HEK293T (cell line): ENCODE results near the gene CFD.

Experiments used
- ARNT ChIP-seq: fragments of 450-650 bp; IDR thresholded peaks from 2 replicates; pipeline ENCODE4 v1.6.1; 2017; ENCODE audit warnings: mild to moderate bottlenecking
- BHLHE40 ChIP-seq: fragments of 450-650 bp; IDR thresholded peaks from 2 replicates; pipeline ENCODE4 v1.6.1; 2016; ENCODE audit warnings: mild to moderate bottlenecking, moderate library complexity, borderline replicate concordance
- CTBP1 ChIP-seq: fragments of 450-650 bp; IDR thresholded peaks from 2 replicates; pipeline ENCODE4 v1.6.1; 2016; ENCODE audit warnings: borderline replicate concordance
- FOXA1 ChIP-seq: fragments of 450-650 bp; IDR thresholded peaks from 2 replicates; pipeline ENCODE4 v1.6.1; 2016; ENCODE audit warnings: mild to moderate bottlenecking
- FOXM1 ChIP-seq: fragments of 450-650 bp; IDR thresholded peaks from 2 replicates; pipeline ENCODE4 v1.6.1; 2017; ENCODE audit warnings: mild to moderate bottlenecking, borderline replicate concordance
- LEF1 ChIP-seq: fragments of 450-650 bp; IDR thresholded peaks from 2 replicates; pipeline ENCODE4 v1.6.1; 2017; ENCODE audit warnings: mild to moderate bottlenecking, borderline replicate concordance
- SUZ12 ChIP-seq: fragments of 450-650 bp; IDR thresholded peaks from 2 replicates; pipeline ENCODE4 v1.6.1; 2016; ENCODE audit warnings: mild to moderate bottlenecking
- ZNF384 ChIP-seq: fragments of 450-650 bp; IDR thresholded peaks from 2 replicates; pipeline ENCODE4 v1.6.1; 2016

- TF ChIP-seq ZNF384 (no peak), ARNT (no peak), FOXA1 (no peak), SUZ12 (no peak), FOXM1 (no peak), BHLHE40 (no peak), CTBP1 (no peak), LEF1 (no peak)
Observed at GRCh38 chr19:827710-828321, 31.6 kb upstream of the CFD start, which contains the start of gene AZU1.
